Pancreas (tissue), 10 donors: ENCODE data around the gene CCDC138. TPM values are rescaled to one million over a fixed set of nuclear protein-coding genes. Genes with fewer than 3 reads are reported as not detected.

Source experiments
- ATAC-seq, 4 donors: fragments of 200-7000 bp; cut with Tn5 transposase; one replicate each; pipeline versions ENCODE4 v1.8.0 to v1.9.1; 2020; ENCODE audit warnings: mild to moderate bottlenecking in 4 of 4, moderate library complexity in 4 of 4
- DNase-seq, 6 donors: peaks; one replicate each; pipeline ENCODE4 v3.0.0-alpha.2; 2020
- FAIRE-seq: peaks from 2 replicates; lab custom pipeline; 2012; peaks lifted over from hg19 to GRCh38; lab: Jason Lieb, UNC
- H3K27ac ChIP-seq, 4 donors: fragments of 200-600 bp; sonication (generic); 1 replicate in 3 of 4; 2 replicates in 1 of 4; pipeline versions ENCODE4 v1.5.0 to v1.8.0; 2020
- H3K27me3 ChIP-seq, 4 donors: fragments of 200-600 bp; one replicate each; pipeline ENCODE4 v1.8.0; 2021
- H3K36me3 ChIP-seq, 3 donors: fragments of 200-600 bp; sonication (generic) in 1 of 3; one replicate each; pipeline versions ENCODE4 v1.5.0 to v1.8.0; 2020 to 2021
- H3K4me1 ChIP-seq, 3 donors: fragments of 200-600 bp; one replicate each; pipeline ENCODE4 v1.8.0; 2021
- H3K4me3 ChIP-seq, 4 donors: fragments of 200-600 bp; sonication (generic) in 2 of 4; one replicate each; pipeline versions ENCODE4 v1.5.0 to v1.8.0; 2020 to 2021
- H3K9me3 ChIP-seq, 4 donors: fragments of 200-600 bp; one replicate each; pipeline ENCODE4 v1.8.0; 2021
- CTCF ChIP-seq, 4 donors: fragments of 200-600 bp; sonication (generic) in 3 of 4; IDR thresholded peaks; one replicate each; pipeline versions ENCODE4 v1.5.0 to v1.8.0; 2021; ENCODE audit warnings: antibody characterized with exemption in 4 of 4
- WGBS, 2 donors: extraction: QIAGEN DNeasy Blood & Tissue Kit; methylation state at CpG; one replicate each; pipeline ENCODE4 v1.1.7; 2013; 5-methylcytosine and 5-hydroxymethylcytosine counted together
- intact Hi-C, 3 donors: fragments of 100-400 bp; cut with DNase I; formaldehyde crosslinking; loops; one replicate each; pipeline versions ENCODE4 v1.11.1 to v1.14.2; 2022
- polyA plus RNA-seq, 2 donors: library from polyadenylated mRNA; stranded (reverse); fragments of 200-250 nt; gene quantifications; one replicate each; pipeline ENCODE4 v1.2.3, GENCODE V29; 2013
- total RNA-seq, 6 donors: library from RNA; stranded (reverse); fragmentation: NEBNext Ultra II Directional in 4 of 6; extraction: Animal tissue kit (Norgen Biotek cat#: 25700) in 4 of 6; gene quantifications; one replicate each; pipeline versions ENCODE4 v1.2.1 to v1.2.4, GENCODE V29; 2021 to 2023
- donor health status: healthy with polysubstance abuse.
- donor health status: DM: no; HTN: no; CAD: no; lungs with moderate emphysema.
- donor health status: DM: no; HTN: no; CAD: no.
- donor health status: control.
- donor health status: control.
- donor health status: Bipolar disorder and iron deficiency.
- donor health status: DM: yes; HTN: yes; CAD: no.
- donor health status: DM: no; HTN: no; CAD: no.
- donor health status: DM: no; HTN: no; CAD: no.
- donor health status: DM: yes; HTN: yes; CAD: no.

CCDC138 gene
- total and polyA plus RNA-seq, 8 donors = 0.72 to 2.0 (median 1.6) TPM

- peaks cover 0 to 11% (median 5%) of the 10 kb centered on the region in 3 donors for H3K36me3 ChIP-seq
- no peaks in the 10 kb centered on the region for H3K4me1 ChIP-seq
- ATAC-seq (no peak), FAIRE-seq (no peak), DNase-seq (no peak)
- 84 to 97% methylated on average over 1 of the region's 1 CpG for WGBS, 2 donors
- no peak overlapping the region for H3K27ac ChIP-seq
- no peak overlapping the region for H3K4me3 ChIP-seq
- H3K27me3 ChIP-seq = no peaks in the 10 kb centered on the region
- no peak for TF ChIP-seq CTCF (IDR thresholded peaks at IDR 0.05)
- intact Hi-C loops = no loop called here
- H3K9me3 ChIP-seq = peaks cover 0 to 4% (median 0%) of the 10 kb centered on the region in 4 donors
Measured at GRCh38 chr2:108813732-108814131, 27.2 kb downstream of the CCDC138 start.

GRCh38 chr2:108820482-108820881, 33.9 kb downstream of the CCDC138 start:
- 95 to 100% methylated on average over 2 of the region's 2 CpGs for WGBS, 2 donors
- Histone ChIP-seq H3K27ac (no peak overlapping the region), H3K9me3 (no peaks in the 10 kb centered on the region), H3K4me1 (no peaks in the 10 kb centered on the region), H3K27me3 (no peaks in the 10 kb centered on the region), H3K36me3 (peaks cover 0 to 7% (median 5%) of the 10 kb centered on the region in 3 donors), H3K4me3 (no peak overlapping the region)
- ATAC-seq = no peak
- no peak for TF ChIP-seq CTCF (IDR thresholded peaks at IDR 0.05)
- no peak for DNase-seq
- intact Hi-C loops = no loop called here
- FAIRE-seq = no peak

GRCh38 chr2:108823286-108823685, 36.7 kb downstream of the CCDC138 start:
- 97 to 98% methylated on average over 1 of the region's 1 CpG for WGBS, 2 donors
- no peak for FAIRE-seq
- TF ChIP-seq CTCF (IDR thresholded peaks at IDR 0.05) = no peak

DNA sequence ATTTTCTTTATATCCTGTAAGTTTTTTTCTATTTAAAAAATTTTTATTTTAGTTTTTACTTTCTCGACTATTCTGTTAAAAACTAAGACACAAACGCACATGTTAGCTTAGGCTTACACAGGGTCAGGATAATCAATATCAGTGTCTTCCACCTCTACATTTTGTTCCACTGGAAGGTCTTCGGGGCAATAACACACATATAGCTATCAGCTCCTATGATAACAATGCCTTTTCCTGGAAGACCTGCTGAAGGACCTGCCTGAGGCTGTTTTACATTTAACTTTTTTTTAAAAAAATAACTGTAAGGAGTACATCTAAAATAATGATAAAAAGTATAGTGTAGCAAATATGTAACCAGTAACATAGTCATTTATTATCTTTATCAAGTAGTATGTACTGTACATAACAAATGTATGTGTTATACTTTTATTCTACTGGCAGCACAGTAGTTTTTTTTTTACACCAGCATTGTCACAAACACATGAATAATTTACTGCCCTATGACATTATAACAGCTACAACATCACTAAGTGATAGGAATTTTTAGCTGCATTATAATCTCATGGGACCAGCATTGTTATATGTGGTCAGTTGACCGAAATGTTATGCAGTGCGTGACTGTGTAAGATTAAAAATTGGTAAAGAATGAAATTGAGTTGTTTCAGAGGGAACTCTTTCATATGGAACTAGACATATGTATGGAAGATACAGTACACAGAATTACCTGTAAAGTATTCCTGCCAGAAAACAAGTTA, 37.9 kb downstream of the CCDC138 start:
- Histone ChIP-seq H3K4me1 (no peaks in the 10 kb centered on the region), H3K9me3 (no peaks in the 10 kb centered on the region), H3K4me3 (no peak overlapping the region), H3K27me3 (no peaks in the 10 kb centered on the region), H3K36me3 (no peaks in the 10 kb centered on the region), H3K27ac (no peak overlapping the region)
- WGBS, 2 donors = 87 to 91% methylated on average over 5 of the region's 5 CpGs
- no peak for ATAC-seq
- FAIRE-seq = no peak
- no peak for TF ChIP-seq CTCF (IDR thresholded peaks at IDR 0.05)
- intact Hi-C loops = no loop called here
- DNase-seq = no peak

More at GRCh38 chr2:108823286-108823685, 36.7 kb downstream of the CCDC138 start:
- Histone ChIP-seq H3K27ac (no peak overlapping the region), H3K27me3 (no peaks in the 10 kb centered on the region), H3K9me3 (no peaks in the 10 kb centered on the region), H3K4me3 (no peak overlapping the region), H3K4me1 (no peaks in the 10 kb centered on the region), H3K36me3 (no peaks in the 10 kb centered on the region)
- ATAC-seq (no peak), DNase-seq (no peak)
- intact Hi-C loops = no loop called here

DNA sequence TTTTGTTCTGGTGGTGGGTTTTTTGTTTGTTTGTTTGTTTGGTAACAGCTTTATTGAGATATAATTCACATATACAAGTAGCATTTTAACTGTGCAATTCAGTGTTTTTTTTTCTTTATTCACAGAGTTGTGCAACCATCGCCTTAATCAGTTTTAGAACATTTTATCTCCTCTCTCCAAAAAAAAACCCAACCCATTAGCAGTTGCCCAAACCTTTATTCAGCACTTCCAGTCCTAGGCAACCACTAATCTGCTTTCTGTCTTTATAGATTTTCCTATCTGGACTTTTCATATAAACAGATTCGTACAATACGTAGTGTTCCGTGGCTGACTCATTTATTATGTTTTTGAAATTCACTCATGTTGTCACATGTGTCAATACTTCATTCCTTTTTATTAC, 38.7 kb downstream of the CCDC138 start:
- DNase-seq (no peak), FAIRE-seq (no peak), ATAC-seq (no peak)
- intact Hi-C loops = no loop called here
- TF ChIP-seq CTCF (IDR thresholded peaks at IDR 0.05) = no peak
- H3K27ac ChIP-seq = no peak overlapping the region
- WGBS, 2 donors = 34 to 47% methylated on average over 4 of the region's 4 CpGs
- H3K4me1 ChIP-seq = no peaks in the 10 kb centered on the region
- H3K27me3 ChIP-seq = no peaks in the 10 kb centered on the region
- no peaks in the 10 kb centered on the region for H3K9me3 ChIP-seq
- no peak overlapping the region for H3K4me3 ChIP-seq
- H3K36me3 ChIP-seq = no peaks in the 10 kb centered on the region
